CD4-positive, alpha-beta T cell treated with Interferon alpha-2 for 1 hour (primary cell): ENCODE measurements around the gene TRIM59.
A peak's percentile ranks its signal among the peaks of the same experiment; 100 is the strongest.

Source experiments
- DNase-seq, 2 donors: peaks; one replicate each; pipeline ENCODE4 v3.0.0-alpha.2; 2020 to 2022

TRIM59 gene

GRCh38 chr3:160402221-160403027, 47.2 kb downstream of the TRIM59 start:
- DNase-seq = no peak

- DNase-seq = peak; percentile 7 to 33
These were observed 48.1 kb downstream of the TRIM59 start for GRCh38 chr3:160401291-160402095.

- DNase-seq = no peak
These were observed 48.9 kb downstream of the TRIM59 start for GRCh38 chr3:160400702-160401150.

DNA sequence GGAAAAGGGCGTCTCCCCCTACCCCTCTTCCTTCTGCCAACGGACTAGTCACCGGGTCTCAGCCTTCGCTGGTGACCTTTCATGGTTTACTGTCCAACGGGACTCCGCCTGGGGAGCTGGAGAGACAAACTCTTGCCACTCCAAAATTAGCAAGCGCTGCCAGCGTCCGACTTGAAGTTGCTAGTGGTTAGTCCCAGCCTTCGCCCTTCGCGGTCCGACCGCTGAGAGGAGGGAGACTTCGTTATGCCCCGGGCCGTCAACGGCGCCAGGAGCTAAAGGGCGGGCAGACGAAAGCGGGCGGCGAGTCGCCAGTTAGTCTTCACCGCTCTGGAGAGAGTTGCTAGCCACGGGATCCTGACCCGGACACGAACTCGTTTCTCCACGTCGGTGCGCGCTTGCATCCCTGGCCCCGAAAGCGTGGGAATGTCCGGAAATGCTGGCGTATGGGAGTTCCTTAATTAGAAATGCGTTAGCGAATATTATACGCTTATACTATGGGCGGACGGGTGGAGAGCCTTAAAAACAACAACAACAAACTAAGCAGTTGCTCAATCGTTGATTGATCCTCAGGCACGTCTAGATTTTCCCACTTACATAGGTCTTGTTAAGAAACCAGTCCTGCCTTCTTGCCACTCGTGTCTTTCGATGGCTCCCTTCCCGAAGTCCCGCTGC, 49.4 kb downstream of the TRIM59 start:
- peak; percentile 2 to 31 for DNase-seq

GRCh38 chr3:160399125-160400029, 50.2 kb downstream of the TRIM59 start, which contains the start of the genes IFT80 and SMC4:
Gene IFT80, minus strand, starts transcription at chr3:160399225. Its CDS starts 14,625 bp downstream, at chr3:160384600.
Gene SMC4, plus strand, starts transcription at chr3:160399650. Its CDS starts 1,177 bp downstream, at chr3:160400827.
- DNase-seq = peak; percentile 97

DNA sequence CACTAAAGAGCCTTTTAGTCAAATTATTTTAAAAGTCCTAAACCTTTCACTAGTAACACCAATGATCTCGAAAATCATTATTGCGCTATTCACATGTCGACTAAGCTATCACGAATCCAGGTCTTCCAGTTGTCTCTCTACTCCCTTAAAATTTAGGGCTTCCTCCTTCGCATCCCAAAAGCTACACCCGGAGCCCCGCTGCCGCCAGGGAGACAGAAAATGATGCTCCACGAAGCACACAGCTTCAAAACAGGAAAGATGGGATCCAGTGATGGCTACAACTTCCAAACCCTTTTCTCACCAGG, 50.8 kb downstream of the TRIM59 start:
- no peak for DNase-seq

DNA sequence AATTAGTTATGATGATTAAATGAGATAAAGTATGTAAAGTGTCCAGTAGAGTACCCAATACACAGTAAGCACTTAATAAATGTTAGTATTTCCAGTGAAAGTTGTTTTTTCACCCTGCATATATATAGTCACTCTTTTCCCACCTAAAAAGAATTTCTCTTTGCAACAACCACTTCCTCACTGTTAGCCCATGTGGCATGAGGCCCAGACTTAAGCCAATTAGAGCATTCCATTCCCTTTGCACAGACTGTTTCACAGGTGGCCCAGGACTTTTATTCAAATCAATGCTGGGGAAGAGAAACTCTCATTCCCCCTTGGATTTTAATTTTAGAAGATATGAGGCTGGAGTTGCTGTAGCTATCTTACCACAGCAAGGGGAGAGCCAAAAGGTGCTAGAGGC, 54.3 kb downstream of the TRIM59 start:
- DNase-seq = no peak

- no peak for DNase-seq
These were observed 55.6 kb downstream of the TRIM59 start for GRCh38 chr3:160394009-160394392.

GRCh38 chr3:160393346-160394008, 56.1 kb downstream of the TRIM59 start:
- no peak for DNase-seq

DNA sequence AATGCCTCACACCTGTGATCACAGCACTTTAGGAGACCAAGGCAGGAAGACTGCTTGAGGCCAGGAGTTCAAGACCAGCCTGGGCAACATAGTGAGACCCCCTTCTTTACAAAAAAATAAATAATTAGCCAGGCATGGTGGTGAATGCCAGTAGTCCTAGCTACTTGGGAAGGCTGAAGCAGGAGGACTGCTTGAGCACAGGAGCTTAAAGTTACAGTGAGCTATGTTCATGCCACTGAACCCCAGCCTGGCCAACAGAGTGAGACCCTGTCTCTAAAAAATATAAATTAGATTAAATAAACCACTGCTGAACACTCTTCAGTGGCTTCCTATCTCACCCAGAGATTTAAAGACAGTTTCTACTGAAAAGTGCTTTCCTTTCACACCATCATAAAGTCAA, 56.8 kb downstream of the TRIM59 start:
- DNase-seq = no peak

GRCh38 chr3:160390565-160391138, 58.9 kb downstream of the TRIM59 start:
- DNase-seq = no peak
